HG03025 (cell line): Measurements from ENCODE around the gene HLA-DRB1.
"Not testable (repeated sequence)": the region's sequence is repeated elsewhere in the genome, so short reads cannot be mapped to it uniquely, and the experiment has no call there.

Source experiments
- ATAC-seq: cut with Tn5 transposase; IDR thresholded peaks from one replicate; pipeline ENCODE4 v1.9.1; 2021; ENCODE audit warnings: mild to moderate bottlenecking, moderate library complexity; ENCODE audit not compliant: unreplicated experiment, low FRiP score

HLA-DRB1 gene

DNA sequence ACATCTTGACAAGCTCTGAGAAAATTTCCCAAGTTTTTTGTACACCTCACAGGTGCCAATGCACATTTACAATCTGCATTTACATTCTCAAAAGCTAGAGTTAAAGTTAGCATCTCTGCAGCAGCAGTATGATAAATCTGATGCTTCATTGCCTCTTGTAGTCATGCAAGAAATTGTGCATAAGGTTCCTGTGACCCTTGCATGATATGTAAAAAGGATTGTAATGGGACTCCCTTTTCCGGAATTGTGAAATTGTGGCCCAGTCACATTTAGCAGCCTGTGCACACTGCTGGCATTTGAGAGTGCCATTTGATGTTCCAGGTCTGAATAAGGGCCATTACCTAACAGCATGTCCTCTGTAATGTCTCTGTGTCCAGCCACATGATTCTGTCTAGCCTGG is 24.1 kb downstream of the HLA-DRB1 start:
- no peak for ATAC-seq

DNA sequence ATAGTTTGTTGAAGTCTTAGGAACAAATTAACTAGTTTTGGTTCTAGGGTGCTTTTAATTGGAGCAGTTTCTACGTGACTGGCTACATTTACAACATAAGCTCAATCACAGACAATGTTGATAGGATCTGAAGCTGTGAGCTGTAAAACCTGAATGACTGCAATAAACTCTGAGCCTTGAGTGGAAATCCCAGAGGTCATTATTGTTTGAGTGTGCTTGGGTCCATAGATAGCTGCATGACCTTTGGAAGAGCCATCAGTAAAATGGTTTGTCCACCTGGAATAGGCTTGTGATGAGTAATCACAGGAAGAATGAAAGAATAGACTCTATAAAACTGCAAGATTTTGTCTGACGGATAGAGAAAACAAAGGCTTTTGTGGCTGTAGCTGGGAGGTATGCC is 26.7 kb downstream of the HLA-DRB1 start:
- ATAC-seq: no peak

- no peak for ATAC-seq
Measured at GRCh38 chr6:32559747-32560146, 29.9 kb downstream of the HLA-DRB1 start.

- no peak for ATAC-seq
Measured at GRCh38 chr6:32558426-32559057, 31.1 kb downstream of the HLA-DRB1 start.

DNA sequence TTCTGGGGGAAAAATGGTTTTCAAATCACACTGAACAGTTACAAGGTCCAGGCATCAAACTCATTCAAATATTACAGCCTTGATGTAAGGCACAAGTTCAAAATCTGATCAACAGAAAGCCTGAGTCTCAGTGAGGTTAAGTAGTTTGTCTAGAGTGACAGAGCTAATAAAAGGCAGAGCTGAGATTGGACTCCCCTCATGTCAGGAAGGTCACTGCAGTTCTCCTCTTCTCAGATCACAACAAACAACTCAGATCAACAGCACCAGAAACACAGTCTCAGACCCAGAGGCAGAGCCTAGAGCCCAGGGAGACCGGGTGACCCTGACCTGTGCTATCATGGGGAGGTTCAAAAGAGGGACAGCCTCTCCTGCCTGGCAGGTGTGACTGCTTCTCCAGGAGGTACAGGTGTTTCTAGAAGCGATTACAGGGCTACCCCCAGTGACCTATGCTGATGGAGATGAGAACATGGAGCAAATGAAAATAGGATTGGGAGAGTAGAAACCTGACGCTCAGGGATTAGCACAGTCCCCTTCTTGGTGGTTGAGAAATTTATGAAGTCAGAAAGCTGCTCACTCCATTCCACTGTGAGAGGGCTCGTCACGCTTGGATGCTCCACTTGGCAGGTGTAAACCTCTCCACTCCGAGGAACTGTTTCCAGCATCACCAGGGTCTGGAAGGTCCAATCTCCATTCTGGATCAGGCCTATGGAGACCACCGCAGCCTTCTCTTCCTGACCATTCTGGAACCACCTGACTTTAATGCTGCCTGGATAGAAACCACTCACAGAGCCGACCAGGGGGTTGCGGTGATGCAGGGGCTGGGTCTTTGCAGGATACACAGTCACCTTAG is 35.3 kb downstream of the HLA-DRB1 start:
- ATAC-seq: no peak

GRCh38 chr6:32553037-32553742 is 36.5 kb downstream of the HLA-DRB1 start:
- ATAC-seq: no peak

- no peak for ATAC-seq
Measured at GRCh38 chr6:32551410-32551809, 38.2 kb downstream of the HLA-DRB1 start.

GRCh38 chr6:32539839-32540238 is 49.8 kb downstream of the HLA-DRB1 start:
- no peak for ATAC-seq

DNA sequence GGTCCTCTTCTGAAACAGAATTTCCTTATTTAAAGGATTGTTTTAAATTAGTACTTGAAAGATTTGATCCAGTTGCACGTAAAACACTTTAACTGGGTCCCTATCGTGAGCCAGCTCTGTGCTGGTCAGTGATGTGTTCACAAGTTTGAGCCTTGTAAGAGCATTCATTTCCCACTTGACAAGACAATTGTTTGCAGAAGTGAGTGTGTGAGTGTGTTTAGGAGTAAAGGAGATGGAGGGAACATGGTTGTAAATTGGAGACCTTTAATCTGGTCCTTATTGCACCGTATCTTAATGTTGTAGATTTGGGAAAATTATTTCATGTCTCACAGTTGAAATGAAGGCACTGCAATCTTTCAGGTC is 59.2 kb downstream of the HLA-DRB1 start:
- ATAC-seq: not testable (repeated sequence)

DNA sequence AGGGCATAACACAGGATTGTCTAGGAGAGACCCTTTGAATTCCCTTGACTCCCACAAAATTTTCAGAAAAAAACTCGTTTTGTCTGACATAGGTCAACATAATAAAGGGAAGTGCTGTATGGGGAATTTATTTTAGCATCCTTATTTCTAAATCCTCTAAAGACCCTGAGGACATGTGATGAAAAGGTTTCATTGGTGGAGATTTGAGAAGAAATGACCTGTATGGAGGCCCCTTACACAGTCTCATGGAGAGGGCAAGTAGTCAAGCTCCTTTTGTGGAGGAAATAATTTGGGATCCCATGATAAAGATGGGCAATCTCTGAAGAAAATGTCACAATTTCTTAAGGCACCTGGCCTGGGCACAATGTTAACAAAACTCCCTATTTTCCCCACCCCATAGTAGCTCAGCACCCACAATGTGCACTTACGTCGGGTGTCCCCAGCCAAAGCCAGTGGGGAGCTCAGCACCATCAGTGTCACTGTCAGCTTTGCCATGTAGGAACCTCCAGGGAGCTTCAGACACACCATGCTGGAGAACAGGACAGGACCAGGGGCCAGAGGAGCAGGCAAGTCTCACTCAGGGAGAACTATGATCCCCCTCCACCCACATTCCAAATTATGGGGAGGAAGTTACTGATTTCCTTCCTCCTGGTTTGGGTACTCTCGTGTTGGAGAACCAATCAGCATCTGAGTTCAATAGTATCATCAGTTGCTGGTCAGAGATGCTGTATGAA is 59.8 kb downstream of the HLA-DRB1 start, which contains the start of gene HLA-DRB5:
Gene HLA-DRB5, minus strand, starts transcription at position 591 of the 734 bp plus-strand sequence. Its CDS starts 63 bp downstream, at position 528.
- no peak for ATAC-seq
